HG03571 (cell line): ENCODE results near the gene TAF15.

Experiments
- ATAC-seq: cut with Tn5 transposase; IDR thresholded peaks from one replicate; pipeline ENCODE4 v1.9.1; 2021; ENCODE audit not compliant: unreplicated experiment

TAF15 gene

GRCh38 chr17:35817196-35817595 is 7.9 kb downstream of the TAF15 start:
- no peak for ATAC-seq

GRCh38 chr17:35819455-35819854 is 10.2 kb downstream of the TAF15 start:
- no peak for ATAC-seq

GRCh38 chr17:35821308-35821707 is 12.0 kb downstream of the TAF15 start:
- no peak for ATAC-seq

- ATAC-seq, result no peak
Measured at GRCh38 chr17:35825206-35825605, 15.9 kb downstream of the TAF15 start.

- no peak for ATAC-seq
Measured at GRCh38 chr17:35841101-35841500, 31.8 kb downstream of the TAF15 start.

GRCh38 chr17:35841505-35841904 is 32.2 kb downstream of the TAF15 start:
- ATAC-seq, result no peak

GRCh38 chr17:35842239-35842638 is 33.0 kb downstream of the TAF15 start:
- no peak for ATAC-seq

- ATAC-seq, result no peak
Measured at GRCh38 chr17:35843698-35844097, 34.4 kb downstream of the TAF15 start.

- no peak for ATAC-seq
Measured at GRCh38 chr17:35844547-35844946, 35.3 kb downstream of the TAF15 start.

- no peak for ATAC-seq
Measured at GRCh38 chr17:35846055-35846809, 36.9 kb downstream of the TAF15 start.

- ATAC-seq, result no peak
Measured at GRCh38 chr17:35847006-35847405, 37.7 kb downstream of the TAF15 start.

GRCh38 chr17:35847633-35848373 is 38.5 kb downstream of the TAF15 start:
- no peak for ATAC-seq

- no peak for ATAC-seq
Measured at GRCh38 chr17:35849469-35850348, 40.4 kb downstream of the TAF15 start.

GRCh38 chr17:35855965-35856364 is 46.7 kb downstream of the TAF15 start:
- ATAC-seq, result no peak

- ATAC-seq, result no peak
Measured at GRCh38 chr17:35856603-35857002, 47.3 kb downstream of the TAF15 start.

GRCh38 chr17:35864853-35865252 is 55.6 kb downstream of the TAF15 start:
- ATAC-seq, result no peak

GRCh38 chr17:35865412-35866340 is 56.4 kb downstream of the TAF15 start:
- no peak for ATAC-seq

GRCh38 chr17:35866341-35866950 is 57.2 kb downstream of the TAF15 start:
- ATAC-seq, result no peak

- ATAC-seq, result no peak
Measured at GRCh38 chr17:35867574-35867973, 58.3 kb downstream of the TAF15 start.

GRCh38 chr17:35868737-35869136 is 59.5 kb downstream of the TAF15 start, which contains the start of gene HEATR9:
Gene HEATR9 (minus strand): TSS chr17:35868891. CDS start chr17:35868742, 149 bp downstream.
- no peak for ATAC-seq
